NCI-H526 treated with DMSO at 0.1 percent for 48 hours (cell line): ENCODE measurements around the gene PDLIM7.
A peak's percentile ranks its signal among the peaks of the same experiment; 100 is the strongest.
"Not testable (repeated sequence)": the region's sequence is repeated elsewhere in the genome, so short reads cannot be mapped to it uniquely, and the experiment has no call there.

Experiments used
- DNase-seq: peaks from one replicate; lab custom pipeline; 2025; lab: John Stamatoyannopoulos, UW

Gene PDLIM7

DNA sequence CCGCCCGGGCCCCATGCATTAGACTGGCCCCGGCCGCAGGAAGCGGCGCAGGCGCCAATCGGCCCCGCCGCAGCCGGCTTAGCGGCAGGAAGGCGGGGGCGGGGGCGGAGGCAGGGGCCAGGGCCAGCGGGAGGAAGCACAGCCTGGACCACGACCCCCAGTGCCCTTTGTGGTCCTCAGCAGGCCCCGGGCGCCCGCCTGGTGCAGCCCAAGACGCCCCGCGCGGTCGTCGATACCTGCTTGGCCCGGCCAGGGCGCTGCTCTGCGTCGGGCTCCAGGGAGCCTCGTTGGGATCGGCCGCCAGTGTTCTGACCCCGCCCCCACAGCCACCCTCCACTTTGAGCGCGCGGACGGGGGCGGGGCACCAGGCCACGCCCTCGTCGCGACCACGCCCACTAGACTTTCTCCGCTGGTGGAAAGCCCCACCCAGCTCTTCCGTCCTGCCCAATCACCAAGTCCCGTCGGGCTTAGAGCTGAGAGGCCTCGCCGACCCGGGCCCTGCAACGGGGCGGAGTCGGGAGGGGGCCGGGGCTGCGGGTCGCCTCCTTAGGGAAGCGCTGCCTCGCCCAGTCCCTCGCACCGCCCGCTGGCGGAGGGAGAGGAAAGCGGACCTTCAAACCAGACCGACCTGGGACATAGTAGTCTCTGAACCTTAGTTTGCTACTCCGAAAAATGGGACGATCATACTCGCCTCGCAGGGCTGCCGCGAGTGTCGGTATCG, at the start of gene PDLIM7:
TSS of gene PDLIM7 (minus strand) at position 313 of the 721 bp plus-strand sequence. CDS start 1,092 bp downstream, outside the sequence.
- DNase-seq, result peak; percentile 87

DNA sequence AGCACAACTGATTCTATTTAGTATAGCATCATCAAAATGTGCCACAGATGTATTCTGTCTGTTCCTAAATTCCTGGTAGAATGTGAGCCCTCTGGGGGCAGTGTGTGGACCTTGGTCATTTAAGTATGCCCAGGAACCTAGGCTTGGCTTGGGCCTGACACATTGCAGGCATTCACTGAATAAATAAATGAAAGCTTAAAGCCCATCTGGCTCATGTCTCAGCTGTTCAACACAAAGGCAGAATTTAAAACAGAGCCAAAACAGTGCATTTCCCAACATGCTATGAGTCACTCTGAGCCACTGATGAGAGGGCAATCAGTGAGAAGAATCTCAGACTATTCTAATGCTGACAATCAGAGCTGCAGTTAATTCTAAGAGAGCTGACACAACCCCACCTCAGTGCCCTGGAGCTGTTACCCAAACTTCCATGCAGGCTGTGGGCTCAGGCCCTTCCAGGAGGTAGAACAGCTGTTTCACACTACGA, 48.9 kb upstream of the PDLIM7 start:
- DNase-seq, result no peak

DNA sequence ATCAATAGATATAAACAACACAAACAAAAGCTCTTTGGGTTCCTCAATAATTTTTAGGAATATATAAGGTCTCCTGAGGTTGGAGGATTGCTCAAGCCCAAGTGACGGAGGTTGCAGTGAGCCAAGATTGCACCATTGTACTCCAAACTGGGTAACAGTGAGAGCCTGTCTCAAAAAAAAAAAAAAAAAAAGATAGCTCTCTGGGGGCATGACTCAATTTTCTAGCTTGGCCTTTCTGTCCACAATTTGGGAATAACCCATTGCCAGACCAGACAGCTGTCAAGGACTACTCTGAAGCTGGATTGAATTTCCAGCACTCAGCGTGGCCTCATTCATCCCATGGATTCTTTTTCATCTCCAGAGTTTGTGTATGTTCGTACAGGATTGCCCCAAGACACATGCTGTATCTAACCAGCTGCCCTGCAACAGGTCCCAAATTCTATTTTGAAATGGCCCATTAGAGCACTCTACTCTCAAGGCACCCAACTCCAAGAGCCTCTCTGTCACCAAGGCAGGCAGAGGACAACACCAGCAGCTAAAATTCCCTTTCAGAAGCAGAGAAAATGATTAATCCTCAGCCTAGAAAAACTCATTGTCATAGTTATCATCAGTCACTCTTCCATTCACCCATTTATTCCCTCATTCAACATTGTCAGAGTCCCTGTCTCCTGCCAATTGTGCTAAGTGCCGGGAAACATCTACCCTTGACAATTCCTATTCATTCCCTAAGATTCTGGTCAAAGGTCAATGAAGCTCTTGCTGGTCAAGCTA, 48.3 kb upstream of the PDLIM7 start:
- no peak for DNase-seq

DNA sequence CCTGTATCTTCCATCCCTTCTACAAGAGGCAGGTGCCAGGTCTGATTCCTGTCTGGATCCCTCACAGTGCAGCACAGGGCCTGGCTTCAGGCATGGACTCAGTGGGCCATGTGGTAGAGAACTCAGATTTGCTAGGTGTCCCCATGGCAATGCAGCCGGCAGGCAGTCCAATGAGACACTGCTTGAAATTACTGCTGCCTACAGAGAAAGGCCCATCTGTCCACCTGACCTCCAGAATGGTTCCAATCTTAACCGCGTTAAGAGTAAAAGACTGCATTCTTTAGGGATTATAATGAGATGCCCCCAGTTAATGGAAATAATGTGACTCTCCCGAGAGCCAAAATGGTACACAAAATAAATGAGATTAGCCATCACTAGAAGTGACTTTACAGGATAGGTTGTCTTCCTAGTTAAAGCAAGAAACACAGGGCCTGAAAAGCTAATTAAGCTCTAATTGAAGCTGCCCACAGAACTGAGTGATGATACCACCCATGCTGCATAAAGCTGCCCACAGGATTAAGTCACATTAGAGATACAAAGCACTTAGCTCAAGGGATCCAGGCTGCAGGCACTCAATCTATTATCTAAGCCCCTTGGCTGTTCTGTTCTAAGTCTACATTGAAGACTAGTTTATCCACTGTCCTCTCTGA, 45.5 kb upstream of the PDLIM7 start:
- DNase-seq, result no peak

DNA sequence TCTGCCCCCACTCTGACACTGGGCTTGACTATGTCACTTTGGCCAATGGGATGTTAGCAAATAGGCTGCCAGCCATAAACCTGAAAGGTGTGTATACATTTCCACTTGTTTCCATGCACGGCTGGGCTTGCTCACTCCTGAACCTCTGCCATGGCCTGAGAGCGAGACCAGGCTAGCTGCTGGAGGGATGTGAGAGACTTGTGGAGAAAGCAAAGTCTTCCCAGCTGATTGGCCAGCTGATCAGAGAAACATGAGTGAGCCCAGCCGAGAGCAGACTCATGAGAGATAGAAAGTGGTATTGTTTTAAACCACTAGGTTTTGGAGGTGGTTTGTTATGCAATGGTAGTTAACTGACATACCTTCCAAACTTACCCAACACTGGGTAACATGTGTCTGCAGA, 43.0 kb upstream of the PDLIM7 start:
- no peak for DNase-seq

DNA sequence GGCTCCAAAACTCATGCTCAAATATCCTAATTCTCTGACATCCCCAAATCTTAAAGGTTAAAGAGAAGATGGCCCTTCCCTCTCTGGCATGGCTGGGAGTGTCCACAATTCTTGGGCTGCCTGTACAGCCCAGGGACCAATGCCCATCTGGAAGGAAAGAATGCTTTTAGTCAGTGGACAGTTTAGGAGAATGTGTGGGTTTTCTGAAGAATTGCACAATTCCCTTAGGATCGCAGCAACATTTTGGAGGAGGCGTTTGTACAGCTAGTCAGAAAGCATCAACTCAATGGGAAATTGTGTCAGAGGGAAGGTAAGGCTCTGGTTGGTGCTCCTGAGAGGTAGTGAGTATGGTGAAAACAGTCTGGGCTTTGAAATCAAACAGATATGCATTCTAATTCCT, 42.0 kb upstream of the PDLIM7 start:
- DNase-seq, result no peak

DNA sequence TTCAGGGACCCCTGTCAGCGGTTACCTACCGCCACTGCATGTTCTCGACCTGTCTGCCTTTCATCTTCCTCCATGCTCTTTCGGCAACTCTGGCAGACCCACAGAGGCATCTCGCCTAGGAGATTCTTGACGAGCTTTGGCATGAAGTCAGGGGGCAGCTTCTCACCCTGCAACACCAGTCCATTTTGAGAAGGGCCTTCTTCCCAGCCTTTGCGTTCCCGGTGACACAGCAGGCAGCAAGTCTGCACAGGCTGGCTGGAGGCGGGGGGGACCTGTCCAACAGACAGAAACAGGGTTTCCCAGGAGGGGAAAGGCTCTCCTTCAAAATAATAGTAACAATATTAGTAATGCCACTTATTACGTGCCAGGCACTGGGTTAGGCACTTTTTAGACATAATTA, 41.5 kb upstream of the PDLIM7 start:
- no peak for DNase-seq

DNA sequence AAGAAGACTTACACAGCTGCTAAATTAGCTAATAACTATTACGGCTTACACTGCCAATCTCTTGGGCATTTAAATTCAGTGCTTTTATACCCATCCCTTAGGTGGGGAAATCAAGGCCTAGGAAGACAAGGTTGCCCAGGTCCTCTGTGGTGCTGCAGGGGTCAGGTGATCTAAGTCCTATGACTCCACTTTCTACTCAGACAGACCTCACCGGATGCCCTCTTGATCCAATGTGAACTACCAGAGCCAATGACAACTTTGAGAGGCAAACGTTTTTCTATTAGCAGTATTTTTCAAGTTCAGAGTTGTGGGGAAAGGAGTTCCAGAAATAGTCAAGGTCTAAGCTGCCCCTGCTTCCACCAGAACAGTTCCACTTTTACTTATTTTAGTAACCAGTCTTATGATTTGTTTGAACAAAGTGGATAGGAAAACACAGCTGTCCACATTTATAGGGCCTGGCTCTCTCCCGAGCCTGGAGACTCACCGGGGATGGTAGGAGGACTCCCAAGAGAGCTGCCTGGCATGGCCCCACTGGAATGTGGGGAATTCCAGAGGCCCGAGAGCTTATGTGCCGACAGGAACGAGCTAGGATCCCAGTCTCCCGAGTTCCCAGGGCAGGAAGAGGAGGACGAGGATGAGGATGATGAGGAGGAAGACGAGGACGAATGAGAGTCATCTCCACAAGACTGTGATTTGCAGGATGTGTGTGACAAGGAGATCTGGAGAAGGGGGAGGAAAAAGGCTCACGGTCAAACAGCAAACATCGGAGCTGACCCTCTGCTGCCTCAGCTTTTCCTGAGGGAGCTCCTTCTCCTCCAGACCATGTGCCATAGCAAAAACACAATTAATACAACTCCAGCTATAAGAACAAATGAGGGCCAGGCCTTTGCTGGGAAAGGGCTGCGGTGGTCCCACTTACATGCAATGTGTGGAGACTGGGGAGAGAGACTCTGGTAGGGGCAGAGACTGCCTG, 40.3 kb upstream of the PDLIM7 start:
- DNase-seq, result no peak

- DNase-seq, result no peak
These were observed 39.0 kb upstream of the PDLIM7 start for GRCh38 chr5:177536386-177536785.

DNA sequence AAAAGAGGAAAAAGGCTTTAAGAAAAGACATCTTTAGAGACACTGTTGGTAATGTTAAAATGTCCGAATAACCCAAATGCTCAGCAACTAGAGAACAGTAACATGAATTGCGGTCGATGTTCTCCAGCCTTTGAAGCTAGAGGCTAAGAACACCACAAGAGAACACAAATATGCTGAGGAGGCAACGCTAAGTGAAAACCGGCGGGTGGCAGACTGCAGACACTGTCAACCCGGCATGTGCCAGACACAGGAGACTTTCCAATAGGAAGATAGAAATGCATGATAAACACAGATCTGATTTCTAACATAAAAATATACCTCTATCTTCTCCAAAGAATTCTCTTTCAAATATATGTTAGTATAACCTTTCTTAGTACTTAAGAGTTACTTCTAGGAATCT, 37.7 kb upstream of the PDLIM7 start:
- no peak for DNase-seq

DNA sequence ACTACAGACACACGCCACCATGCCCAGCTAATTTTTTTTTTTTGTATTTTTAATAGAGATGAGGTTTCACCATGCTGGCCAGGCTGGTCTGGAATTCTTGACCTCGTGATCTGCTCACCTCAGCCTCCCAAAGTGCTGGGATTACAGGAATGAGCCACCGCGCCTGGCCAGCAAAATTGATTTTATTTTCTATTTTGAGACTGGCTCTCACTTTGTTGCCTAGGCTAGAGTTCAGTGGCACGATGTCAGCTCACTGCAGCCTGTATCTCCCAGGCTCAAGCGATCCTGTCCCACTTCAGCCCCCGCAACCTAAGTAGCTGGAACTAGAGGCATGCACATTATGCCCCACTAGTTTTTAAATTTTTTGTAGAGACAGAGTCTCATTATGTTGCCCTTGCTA, 37.0 kb upstream of the PDLIM7 start:
- not testable (repeated sequence) for DNase-seq

GRCh38 chr5:177531209-177531940, 34.0 kb upstream of the PDLIM7 start:
- no peak for DNase-seq

- no peak for DNase-seq
These were observed 33.2 kb upstream of the PDLIM7 start for GRCh38 chr5:177530638-177531037.

- no peak for DNase-seq
These were observed 32.1 kb upstream of the PDLIM7 start for GRCh38 chr5:177529247-177530203.

DNA sequence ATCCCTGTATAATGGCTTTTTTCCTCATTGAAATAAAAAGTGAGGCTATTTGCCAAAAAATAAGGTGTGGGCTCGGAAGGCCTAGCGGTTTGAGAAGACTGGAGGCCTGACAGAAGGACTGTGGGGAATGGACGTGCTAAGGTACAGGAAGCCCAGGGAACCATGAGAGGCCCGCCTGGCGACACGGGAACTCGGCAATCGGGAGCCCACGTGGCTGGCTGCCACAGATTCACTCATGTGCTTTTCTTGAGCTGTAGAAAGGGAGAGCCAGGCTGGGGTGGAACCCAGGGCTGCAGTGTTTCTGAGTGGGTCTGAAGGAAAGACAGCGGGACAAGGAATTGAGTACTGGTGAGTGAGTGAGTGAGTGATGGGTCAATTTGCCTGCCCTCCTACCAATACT, 31.2 kb upstream of the PDLIM7 start:
- no peak for DNase-seq

DNA sequence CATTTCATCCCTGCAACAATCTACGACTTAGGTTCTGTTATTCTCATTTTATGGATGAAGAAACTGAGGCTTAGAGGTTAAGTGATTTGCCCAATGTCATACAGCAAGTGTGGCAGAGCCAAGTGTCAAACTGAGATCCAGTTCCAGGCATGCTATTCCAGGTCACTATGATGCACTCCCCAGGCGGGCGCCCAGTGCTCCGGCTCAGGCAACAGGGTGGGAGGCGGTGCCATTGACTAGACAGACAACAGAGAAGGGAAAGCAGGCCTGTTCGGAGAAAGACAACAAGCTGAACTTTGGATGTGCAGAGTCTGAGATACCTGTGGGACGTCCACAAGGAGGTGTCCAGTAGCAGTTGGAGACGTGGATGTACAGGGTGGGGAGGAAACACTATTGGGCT, 30.2 kb upstream of the PDLIM7 start:
- no peak for DNase-seq

DNA sequence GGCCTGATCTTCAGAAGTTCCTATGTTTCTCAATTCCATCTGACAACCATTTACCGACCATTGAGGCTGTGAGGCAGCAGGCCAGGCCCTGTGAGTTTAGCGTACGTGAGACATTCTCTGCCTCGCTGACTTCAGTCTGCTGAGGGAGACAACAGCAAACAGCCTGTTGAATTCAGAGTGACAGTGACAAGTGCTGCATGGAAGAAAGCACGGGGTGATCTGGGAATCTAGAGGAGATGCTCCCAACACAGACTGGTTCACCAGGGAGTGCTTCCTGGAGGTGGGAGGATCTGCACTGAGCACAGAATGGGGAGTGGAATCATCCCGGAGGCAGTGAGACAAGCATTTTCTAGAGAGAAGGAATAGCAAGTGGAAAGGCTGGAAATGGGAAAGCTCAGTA, 29.4 kb upstream of the PDLIM7 start:
- DNase-seq, result no peak

DNA sequence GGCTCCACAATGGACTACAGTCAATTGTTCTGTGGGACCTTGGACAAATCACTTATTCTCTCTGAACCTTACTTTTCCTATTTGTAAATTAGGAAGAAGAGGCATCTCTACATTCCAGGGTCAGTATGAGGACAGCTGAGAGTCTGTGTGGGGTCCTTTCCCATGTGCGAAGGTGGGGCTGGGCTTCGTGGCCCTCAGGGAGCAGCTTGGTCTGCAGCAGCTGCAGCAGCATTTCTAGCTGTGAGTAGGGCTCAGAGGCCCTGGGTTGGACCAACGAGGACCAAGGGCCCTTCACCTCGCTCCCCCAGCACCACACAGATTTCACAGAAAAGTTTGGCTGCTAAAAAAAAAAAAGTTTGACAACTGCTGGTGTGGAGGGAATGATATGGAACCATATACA, 28.8 kb upstream of the PDLIM7 start:
- no peak for DNase-seq

DNA sequence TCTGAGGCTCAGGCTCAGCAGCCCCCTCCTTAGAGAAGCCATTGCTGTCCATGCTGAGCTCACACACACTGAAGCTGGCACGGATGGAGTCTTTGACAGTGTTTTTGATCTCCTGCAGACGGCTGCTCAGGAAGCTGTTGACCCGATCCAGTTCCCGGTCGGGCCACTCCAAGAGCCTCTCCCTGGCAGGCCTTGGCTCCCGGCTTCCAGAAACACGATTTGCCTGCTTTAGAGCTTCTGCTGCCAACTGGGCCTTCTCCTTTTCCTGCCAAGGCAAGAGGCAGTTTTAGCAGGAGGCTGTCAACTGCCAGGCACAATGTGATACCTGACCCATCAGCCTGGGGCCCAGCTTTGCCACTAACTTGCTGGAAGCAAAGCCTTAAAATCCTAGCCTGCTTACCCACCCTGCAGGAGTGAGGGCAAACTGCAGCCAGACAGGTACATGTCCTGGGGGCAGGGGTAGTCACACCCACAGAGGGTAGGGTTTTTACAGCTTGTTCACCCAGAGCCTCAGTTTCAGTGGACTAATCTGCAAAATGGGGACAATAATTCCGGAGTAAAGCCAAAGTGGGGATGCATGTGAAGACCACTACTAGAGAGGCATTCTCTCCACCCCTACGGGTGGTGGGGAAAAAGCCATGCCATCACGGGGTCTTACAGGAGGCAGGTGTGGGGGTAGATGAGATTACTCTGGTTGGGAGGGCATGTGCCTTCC, 27.7 kb upstream of the PDLIM7 start:
- no peak for DNase-seq
